ENCODE results near the gene PNPO. TPM values are rescaled to one million over a fixed set of nuclear protein-coding genes. Genes with fewer than 3 reads are reported as not detected.

The PNPO gene
- total and polyA plus RNA-seq, 4 donors = 27.8 to 102 (median 51.3) TPM

GRCh38 chr17:47989700-47990099 is 48.3 kb downstream of the PNPO start (continued):
- TF ChIP-seq CTCF (IDR thresholded peaks at IDR 0.05; ENCODE audit: low read depth, low read length, missing input control) (no peak), EGR1 (IDR thresholded peaks at IDR 0.05; ENCODE audit: low read depth in 2 of 2) (no peak), FOXA1 (IDR thresholded peaks at IDR 0.05) (no peak), FOXA2 (IDR thresholded peaks at IDR 0.05) (no peak), HNF4G (IDR thresholded peaks at IDR 0.05) (no peak), HNF4A (conservative IDR thresholded peaks at IDR 0.05) (no peak)

- H3K27ac ChIP-seq (ENCODE audit: low read depth in 1 of 2, low read length in 2 of 2) = no peak overlapping the region
- no peaks in the 10 kb centered on the region for H3K27me3 ChIP-seq (ENCODE audit: control insufficient read depth in 4 of 4, insufficient read depth in 4 of 4, low read length in 3 of 4)
- H3K4me3 ChIP-seq (ENCODE audit: low read depth in 1 of 3, low read length in 3 of 3) = no peak overlapping the region
- H3K36me3 ChIP-seq (ENCODE audit: control insufficient read depth in 4 of 4, insufficient read depth in 3 of 4, low read depth in 1 of 4, low read length in 3 of 4) = no peaks in the 10 kb centered on the region
- H3K4me1 ChIP-seq (ENCODE audit: control insufficient read depth in 4 of 4, insufficient read depth in 4 of 4, low read length in 3 of 4) = no peaks in the 10 kb centered on the region
- no peak for DNase-seq (ENCODE audit: low spot score)
- 68% methylated on average over 14 of the region's 14 CpGs for WGBS
- H3K9ac ChIP-seq (ENCODE audit: low read depth in 1 of 2, low read length in 2 of 2) = no peak overlapping the region
- TF ChIP-seq FOXA2 (IDR thresholded peaks at IDR 0.05) = no peak
- TF ChIP-seq SP1 (IDR thresholded peaks at IDR 0.05) = no peak
- TF ChIP-seq RXRA (IDR thresholded peaks at IDR 0.05) = no peak
- no peak for TF ChIP-seq ATF3 (IDR thresholded peaks at IDR 0.05)
- no peak for TF ChIP-seq HNF4A (conservative IDR thresholded peaks at IDR 0.05)
- TF ChIP-seq REST (IDR thresholded peaks at IDR 0.05) = no peak
- no peak for TF ChIP-seq GABPA (IDR thresholded peaks at IDR 0.05 in 1 of 2, conservative IDR thresholded peaks at IDR 0.05 in 1 of 2)
- TF ChIP-seq TAF1 (conservative IDR thresholded peaks at IDR 0.05) = no peak
- TF ChIP-seq FOXA1 (IDR thresholded peaks at IDR 0.05) = no peak
- no peak for TF ChIP-seq ZBTB33 (IDR thresholded peaks at IDR 0.05)
- TF ChIP-seq JUND (IDR thresholded peaks at IDR 0.05) = no peak
- TF ChIP-seq EGR1 (IDR thresholded peaks at IDR 0.05; ENCODE audit: low read depth in 2 of 2) = no peak
- no peak for TF ChIP-seq CTCF (IDR thresholded peaks at IDR 0.05; ENCODE audit: low read depth, low read length, missing input control)
- no peak for TF ChIP-seq RAD21 (IDR thresholded peaks at IDR 0.05)
- no peak for TF ChIP-seq YY1 (IDR thresholded peaks at IDR 0.05)
- no peak for TF ChIP-seq HNF4G (IDR thresholded peaks at IDR 0.05)
- no peak for TF ChIP-seq MAX (IDR thresholded peaks at IDR 0.05)
- no peak for TF ChIP-seq NR2F2 (IDR thresholded peaks at IDR 0.05)
- no peaks in the 10 kb centered on the region for H3K9me3 ChIP-seq (ENCODE audit: control insufficient read depth in 4 of 4, low read length in 3 of 4)
Measured at GRCh38 chr17:47990962-47991731, 49.8 kb downstream of the PNPO start.
